DMS114 treated with DMSO at 0.1 percent for 48 hours (cell line): Measurements from ENCODE around the gene PITHD1.
"Not testable (repeated sequence)": the region's sequence is repeated elsewhere in the genome, so short reads cannot be mapped to it uniquely, and the experiment has no call there.

ENCODE experiments used
- DNase-seq: peaks from one replicate; lab custom pipeline; 2025; ENCODE audit not compliant: unreplicated experiment; lab: John Stamatoyannopoulos, UW

The PITHD1 gene

GRCh38 chr1:23777979-23778814 lies at the start of gene PITHD1:
Gene PITHD1, plus strand, starts transcription at chr1:23778418. Its CDS starts 98 bp downstream, at chr1:23778516.
- DNase-seq, result peak; percentile 81

- no peak for DNase-seq
These were observed 45.6 kb upstream of the PITHD1 start for GRCh38 chr1:23732363-23733224.

- DNase-seq, result not testable (repeated sequence)
These were observed 44.9 kb upstream of the PITHD1 start for GRCh38 chr1:23733281-23733680.

- DNase-seq, result no peak
These were observed 41.6 kb upstream of the PITHD1 start for GRCh38 chr1:23736437-23737134.

- DNase-seq, result no peak
These were observed 36.6 kb upstream of the PITHD1 start for GRCh38 chr1:23741609-23742008.

- DNase-seq, result no peak
These were observed 35.4 kb upstream of the PITHD1 start for GRCh38 chr1:23742670-23743286.

GRCh38 chr1:23743287-23744152 lies 34.7 kb upstream of the PITHD1 start, which contains the start of gene ELOA:
Gene ELOA, plus strand, starts transcription at chr1:23743471. Its CDS starts 33 bp downstream, at chr1:23743504.
- peak; percentile 34 for DNase-seq

- peak; percentile 36 for DNase-seq
These were observed 32.7 kb upstream of the PITHD1 start for GRCh38 chr1:23745515-23745914.

GRCh38 chr1:23748016-23748415 lies 30.2 kb upstream of the PITHD1 start:
- no peak for DNase-seq

GRCh38 chr1:23751050-23751814 lies 27.0 kb upstream of the PITHD1 start:
- peak; percentile 46 for DNase-seq

- DNase-seq, result no peak
These were observed 26.4 kb upstream of the PITHD1 start for GRCh38 chr1:23751815-23752200.

GRCh38 chr1:23752909-23753308 lies 25.3 kb upstream of the PITHD1 start:
- DNase-seq, result no peak

- DNase-seq, result no peak
These were observed 21.5 kb upstream of the PITHD1 start for GRCh38 chr1:23756676-23757075.

GRCh38 chr1:23757812-23758211 lies 20.4 kb upstream of the PITHD1 start:
- DNase-seq, result no peak

- DNase-seq, result no peak
These were observed 18.9 kb upstream of the PITHD1 start for GRCh38 chr1:23759277-23759676.

- no peak for DNase-seq
These were observed 15.1 kb upstream of the PITHD1 start for GRCh38 chr1:23763041-23763577.

- DNase-seq, result no peak
These were observed 9.5 kb upstream of the PITHD1 start for GRCh38 chr1:23768733-23769132.

GRCh38 chr1:23772049-23772853 lies 6.0 kb upstream of the PITHD1 start:
- peak; percentile 75 for DNase-seq
